Activated CD8-positive, alpha-beta memory T cell treated with anti-CD3 and anti-CD28 coated beads, Interleukin-2, amount 50 U/mL, for 4 hours (primary cell): ENCODE data around the gene FTO.

Experiments
- DNase-seq: peaks from one replicate; pipeline ENCODE4 v3.0.0-alpha.2; 2020

Gene FTO

DNA sequence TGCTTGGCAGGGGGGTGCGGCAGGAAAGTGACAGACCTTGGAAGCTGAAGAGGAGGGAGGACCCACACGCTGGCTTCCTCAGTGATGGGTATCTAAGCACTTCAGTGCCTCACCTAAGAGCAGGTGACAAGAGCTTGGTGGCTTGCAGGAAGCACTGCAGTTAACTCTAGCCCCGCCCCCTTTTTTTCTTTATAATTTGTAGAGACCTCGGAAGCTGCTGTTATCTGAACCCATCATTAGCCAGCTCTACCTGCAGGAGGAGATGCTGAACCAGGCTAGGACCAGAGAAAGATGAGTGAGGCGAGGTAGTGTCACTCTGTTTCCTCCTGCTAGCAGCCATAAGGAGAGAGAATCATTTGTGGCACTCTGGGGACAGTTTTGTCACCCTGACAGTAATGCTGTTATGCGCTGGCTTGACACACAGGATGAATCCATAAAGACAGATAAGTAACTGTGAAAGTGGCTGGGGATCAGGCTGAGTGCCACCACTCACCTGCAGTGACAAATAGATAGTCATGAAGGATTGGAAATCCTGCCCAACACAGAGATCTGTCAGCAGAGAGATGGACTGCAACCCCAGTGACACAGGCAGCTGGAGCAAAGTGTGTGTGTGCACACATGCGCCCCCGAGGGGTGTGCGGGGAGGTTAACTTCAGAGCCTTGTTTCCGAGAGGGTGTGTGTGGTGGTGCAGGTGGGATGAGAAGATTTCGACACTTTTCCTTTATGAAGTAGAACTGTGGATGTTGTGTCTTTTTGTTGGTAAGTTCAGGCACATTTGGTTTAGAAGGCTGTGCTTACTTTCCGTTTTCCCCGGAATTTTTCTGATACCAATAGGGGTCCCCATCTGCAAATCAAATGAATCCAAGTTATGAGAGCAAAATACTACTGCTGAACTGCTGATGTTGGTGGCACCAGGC is 358.7 kb downstream of the FTO start:
- no peak for DNase-seq

DNA sequence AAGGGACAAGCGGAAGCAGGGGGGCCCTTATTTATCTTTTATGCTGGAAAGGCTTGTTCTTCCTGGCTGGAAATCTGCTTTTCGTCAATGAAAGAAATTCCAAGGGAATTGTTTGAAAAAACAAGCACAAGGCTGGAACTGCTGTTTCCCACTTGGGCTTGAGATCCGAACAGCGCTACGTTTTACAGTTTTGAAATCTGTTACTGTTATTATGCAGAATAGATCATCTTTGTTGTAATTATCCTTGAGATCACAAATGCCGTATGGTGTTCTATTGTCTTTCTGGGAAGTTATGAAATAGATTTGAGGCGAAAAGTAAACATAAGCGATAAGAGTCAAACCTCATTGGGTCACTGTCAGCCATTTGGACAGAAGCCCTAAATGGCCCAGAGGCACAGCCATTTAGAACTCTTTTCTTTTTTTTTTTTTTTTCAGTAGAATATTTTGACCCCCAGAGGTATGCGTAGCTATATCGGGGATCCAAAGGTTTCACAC is 359.4 kb downstream of the FTO start:
- DNase-seq, result no peak

DNA sequence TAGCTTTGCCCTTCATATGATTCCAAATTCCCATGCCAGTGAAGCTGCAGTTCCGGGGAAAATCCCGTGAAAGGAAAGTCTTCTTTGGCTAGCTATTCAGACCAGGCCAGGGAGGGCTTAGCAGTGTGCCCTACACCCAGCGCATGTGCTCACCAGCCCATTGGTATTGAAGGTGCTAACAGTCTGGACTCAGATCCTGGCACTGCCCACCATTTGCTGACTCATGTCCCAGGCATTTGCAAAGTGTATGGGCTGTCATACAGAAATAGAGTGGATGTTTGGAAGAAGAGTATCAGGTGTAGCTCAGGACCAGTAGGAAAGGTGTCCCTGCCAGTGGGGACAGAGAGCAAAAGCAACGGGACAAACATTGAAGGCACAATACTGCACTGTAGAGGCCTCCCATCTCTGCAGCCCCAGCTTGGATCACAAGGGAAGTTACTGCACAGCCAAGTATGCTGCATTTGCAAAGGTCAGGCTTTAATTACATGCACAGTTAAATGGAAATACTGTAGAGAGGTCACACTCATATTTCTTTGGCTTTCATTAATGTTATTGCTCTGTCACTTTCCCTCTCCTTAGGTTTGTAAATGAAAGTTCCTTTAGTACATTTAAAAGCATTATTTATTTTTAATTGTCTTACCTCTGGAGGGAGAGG is 362.6 kb downstream of the FTO start:
- DNase-seq, result no peak

DNA sequence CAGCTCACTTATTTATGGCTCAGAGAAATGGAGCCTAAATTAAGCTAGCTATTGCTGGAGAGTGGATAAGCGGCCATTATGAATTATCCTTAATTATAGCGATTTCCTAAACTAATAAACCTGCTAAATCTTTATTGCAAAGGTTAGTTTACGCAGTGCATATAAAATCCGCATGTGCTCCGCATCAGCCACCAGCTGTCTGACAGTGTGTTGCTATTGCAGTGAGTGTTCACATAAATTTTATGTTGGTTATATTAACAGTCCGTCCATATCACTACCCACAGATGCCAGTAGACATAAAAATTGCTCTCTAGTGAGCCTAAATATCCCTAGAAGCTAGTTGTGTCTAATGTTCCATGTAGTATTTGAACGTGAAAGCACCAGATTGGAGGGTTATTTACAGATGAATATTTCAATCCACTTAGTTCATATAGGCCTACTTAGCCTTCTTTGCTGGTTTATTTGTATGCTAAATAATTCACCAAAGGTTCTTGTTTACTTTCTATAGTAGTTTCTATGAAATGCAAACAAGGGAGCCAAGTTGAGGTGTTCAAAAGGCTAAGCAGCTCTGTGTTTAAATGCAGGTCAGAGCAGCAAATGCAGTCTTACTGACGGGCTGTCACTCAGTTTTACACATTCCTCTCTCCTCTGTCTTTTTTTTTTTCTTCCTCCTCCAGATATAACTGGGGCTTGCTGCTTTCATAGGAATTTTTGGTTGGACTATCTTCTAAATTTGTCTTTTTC is 363.5 kb downstream of the FTO start:
- DNase-seq, result no peak

DNA sequence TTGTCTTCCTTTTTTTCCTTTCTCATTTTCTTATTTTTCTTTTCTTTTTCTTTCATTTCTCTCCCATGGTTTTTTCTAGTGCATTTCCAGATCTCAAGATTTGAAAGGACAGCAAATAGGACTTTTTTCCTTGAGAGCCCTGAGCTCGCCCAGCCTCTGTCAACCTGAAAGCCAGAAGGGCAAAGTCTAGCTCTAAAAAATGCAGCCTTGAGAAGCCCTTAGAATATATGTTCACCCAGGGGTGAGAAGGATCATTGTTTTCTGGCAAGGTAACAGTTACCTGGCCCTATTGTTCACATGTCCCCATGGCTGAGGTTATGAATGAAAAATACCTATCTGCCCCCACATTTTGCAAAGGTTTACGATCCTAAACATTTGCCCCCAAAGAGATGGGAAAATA is 364.3 kb downstream of the FTO start:
- no peak for DNase-seq

DNA sequence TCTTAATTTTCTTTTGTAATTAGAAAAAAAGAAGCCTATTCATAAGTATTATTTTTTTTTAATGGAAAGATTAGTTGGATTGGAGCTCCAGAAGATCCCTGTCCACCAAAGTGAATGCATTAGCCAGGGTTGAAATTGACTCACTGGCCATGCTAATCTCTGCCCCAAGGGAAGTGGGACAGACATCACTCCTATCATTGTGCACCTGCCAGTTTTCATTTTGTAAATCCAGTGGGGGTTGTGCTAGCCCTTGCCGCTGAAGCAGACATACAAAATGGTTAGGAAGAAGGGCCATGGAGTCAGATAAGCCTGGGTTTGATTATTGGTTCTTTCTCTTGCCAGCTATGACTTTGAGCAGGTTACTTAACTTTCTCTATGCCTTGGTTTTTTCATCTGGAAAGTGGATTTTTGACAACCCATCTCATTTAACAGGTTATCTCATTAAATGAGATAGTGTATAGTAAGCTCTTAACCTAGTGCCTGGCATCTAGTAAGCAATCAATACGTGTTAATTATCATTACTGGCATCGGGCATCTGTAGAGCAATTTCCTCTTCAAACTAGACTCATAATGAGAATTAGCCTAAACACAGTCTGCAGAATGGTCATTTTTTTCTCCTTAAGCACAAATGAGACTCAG is 365.8 kb downstream of the FTO start:
- DNase-seq, result no peak

DNA sequence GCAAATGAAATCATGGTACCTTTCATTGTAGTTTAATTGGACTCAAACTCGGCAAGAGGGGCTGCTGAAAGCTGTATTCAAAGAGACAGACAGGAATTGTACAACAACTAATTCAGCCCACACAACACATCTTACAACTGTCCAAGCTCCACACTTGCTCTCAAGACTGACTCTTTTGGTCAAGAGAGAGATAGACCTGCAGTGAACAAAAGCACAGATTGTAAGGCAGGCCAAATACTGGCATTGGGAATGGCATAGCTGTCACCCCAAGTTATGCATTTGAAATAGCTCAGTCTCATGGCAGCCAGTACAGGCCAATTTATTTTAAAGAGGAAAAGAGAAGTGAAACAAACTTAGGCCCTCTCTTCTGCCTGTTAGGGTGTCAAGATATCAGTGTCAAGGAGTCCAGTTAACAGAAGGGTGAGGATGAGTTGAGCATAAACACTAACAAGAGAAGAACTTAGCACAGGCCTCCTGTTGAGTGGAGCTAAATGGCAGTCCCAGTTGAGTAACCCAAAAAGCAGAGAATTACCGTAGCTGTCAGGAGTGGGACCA is 366.9 kb downstream of the FTO start:
- DNase-seq, result no peak

DNA sequence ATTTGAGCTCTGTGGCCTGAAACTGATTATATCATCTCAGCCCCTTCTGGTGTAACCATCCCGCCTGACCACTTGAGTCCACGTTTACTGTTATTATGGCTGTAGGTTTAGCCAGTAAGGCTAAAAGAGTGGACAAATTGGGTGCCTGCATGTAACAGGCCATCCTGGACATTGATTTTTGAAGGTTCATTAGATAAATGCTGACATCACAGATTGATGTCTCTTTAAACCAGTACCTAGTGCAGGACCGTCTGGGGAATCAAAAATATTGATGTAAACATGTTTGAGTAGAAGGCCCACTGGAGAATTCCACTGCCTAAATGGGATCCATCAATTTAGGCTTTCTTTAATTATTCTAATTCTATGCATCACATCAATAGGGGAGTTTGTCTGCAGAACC is 367.6 kb downstream of the FTO start:
- DNase-seq, result no peak

DNA sequence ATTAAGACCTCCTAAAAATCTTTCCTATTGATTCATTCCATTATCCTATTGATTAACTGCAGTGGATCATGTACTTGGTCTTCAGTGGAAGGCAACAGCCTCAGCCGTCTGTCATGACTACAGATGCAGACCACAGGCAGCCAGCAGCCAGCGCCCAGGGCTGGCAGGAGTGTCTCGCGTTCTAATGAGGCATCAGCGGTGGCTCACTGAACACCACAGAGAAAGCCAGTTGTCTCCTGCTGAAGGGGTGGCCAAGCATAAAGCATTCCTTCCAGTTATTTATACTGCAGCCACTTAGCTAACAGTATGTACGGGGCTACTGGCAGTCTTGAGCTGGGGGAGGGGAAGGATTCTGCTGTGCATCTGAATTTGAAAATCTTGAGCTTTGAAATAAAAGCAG is 368.3 kb downstream of the FTO start:
- DNase-seq, result no peak

DNA sequence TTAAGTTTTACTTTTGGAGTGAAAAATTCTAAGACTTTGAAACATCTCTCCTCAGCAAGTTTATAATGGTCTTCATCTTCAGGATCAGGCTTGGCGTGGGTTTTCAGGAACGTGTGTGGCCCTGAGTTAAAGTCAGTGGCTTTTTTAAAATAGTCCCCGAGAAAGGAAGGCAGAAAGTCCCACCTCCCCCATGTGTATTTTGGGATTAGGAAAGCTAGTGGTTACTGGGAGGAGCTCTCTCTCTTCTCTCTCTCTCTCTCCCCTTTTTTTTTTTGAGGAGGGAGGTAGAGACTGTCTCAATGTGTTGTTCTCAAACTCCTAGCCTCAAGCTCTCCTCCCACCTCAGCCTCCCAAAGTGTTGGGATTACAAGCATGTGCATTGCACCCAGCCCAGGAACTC is 369.4 kb downstream of the FTO start:
- DNase-seq, result no peak

DNA sequence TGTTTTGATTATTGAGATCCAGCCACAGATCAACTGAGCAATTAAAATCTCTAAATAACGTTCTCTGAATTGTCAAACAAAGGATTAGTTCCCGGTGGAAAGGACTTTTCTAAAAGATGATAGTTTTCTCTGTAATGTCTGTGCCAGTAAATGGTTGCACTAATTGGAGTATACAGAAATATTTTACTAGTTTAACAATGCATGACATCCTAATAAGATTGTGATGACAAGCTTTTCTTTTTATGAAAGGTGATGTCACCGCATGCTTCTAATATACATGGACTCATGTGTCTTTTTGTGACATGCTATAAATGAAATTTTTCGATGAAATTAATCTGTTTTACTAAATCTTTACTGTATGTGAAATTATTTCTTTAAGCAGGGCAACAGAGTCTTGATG is 371.5 kb downstream of the FTO start:
- DNase-seq, result no peak

DNA sequence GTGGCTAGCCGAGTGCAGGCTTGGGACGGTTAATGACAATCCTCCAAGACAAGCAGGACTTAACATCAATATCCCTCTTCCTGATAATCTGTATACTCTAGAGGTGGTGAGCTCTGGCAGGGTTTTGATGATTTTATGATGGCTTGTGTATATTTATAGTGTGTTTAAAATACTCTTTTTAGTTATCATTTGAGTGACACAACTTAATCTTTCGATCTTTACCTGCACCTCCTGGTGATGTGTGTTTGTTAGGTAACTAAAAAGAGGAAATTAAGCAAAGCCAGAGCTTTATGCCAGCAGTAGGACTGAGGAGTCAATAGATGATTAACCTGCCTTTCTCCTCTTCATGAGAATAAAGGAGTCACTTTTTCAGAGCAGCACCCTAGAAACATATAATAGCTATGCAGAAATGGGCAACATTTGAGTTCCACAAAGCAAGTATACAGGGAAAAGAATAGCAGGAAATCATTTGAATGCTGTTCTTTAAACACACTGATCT is 372.1 kb downstream of the FTO start:
- no peak for DNase-seq

DNA sequence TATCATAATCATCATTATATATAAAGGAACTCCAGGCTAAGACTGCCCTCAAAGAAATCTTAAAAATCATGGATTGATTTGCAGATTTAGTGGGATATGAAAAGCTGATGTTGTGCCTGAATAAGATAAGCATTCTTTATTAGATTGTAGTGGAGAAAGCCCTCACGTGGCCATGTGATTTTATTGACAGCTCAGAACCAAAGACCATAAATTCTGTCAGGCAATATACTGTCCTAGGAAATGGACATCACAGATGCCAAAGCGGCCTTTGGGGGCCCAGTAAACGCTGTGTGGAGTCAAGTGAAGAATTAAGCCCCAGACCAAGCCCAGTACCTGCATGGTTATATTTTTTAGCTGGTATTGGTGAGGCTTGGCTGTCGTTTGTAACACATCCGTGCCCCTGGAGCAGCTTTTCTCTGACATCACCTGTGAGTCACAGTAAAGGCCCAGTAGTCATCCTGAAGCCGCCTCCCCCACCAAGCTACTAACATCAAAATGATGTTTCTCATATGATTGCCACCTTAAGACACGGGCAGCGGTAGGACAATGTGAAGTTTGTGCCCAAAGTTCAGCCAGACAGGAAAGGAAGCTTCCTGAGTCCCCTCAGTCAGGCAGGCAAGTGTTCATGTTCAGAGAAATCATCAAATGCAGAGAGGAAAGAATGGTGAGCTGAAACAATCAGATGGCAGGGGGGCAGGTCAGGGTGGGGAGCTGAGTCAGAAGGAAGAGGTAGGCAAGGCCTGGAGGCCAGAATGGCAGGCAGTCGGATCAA is 373.3 kb downstream of the FTO start:
- no peak for DNase-seq

DNA sequence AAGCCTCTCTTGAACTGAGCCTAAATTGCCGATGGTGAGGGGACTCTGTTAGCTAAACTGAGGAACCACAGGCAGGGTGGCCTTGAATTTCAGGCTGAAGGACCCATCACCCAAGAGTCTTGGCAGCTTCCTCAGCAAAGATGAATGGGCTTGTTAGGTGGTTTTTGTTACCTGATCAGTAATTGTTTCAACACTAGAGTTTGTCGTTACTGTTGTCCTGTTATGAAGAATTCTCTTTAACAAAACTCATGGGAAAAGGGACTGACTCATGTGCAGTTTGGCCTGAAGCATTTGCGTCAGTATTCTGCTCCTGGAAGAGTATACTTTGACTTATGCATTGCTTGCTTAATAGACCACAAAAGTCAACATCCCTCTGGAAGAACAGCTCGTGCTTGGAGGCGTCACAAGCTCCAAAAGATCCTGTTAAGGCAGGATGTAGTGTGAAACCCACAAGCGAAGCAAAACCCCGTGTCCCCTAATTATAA is 376.6 kb downstream of the FTO start:
- DNase-seq, result no peak

DNA sequence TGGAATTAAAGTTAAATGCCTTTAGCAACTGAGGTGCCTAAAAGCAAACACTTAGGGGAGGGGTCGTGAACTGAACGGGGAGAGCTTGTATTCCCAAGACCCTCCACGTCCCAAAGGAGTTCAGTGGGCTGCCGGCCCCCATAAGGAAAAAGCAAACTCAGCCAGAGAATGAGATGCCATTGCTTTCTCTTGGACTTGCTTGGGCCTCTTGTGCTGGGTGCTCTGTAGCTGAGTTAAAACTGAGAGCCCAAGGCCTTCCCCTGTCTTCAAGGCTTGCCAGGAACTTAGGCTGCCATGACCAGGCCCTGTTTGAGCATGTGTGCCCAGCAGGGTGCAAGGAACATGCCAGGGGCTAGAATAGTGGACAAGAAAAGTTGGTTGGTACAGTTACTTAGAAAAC is 382.8 kb downstream of the FTO start:
- DNase-seq, result no peak

DNA sequence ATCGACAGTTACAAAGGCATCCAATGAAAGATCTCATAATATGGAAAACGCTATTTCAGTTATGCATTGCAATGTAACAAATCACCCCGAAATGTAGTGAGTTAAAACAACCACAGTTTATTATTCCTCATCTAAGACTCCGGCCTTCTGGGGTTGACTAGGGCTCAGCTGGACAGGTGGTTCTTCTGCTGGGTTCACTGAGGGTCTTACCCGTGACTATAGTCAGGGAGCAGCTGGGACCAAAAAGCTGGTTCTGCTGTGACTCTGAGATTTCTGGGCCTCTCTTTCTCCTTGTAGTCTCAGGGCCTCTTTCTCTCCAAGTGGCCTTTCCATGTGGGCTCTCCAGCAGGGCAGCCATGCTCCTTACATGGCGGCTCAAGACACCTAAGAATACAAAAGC is 386.6 kb downstream of the FTO start:
- DNase-seq, result no peak

DNA sequence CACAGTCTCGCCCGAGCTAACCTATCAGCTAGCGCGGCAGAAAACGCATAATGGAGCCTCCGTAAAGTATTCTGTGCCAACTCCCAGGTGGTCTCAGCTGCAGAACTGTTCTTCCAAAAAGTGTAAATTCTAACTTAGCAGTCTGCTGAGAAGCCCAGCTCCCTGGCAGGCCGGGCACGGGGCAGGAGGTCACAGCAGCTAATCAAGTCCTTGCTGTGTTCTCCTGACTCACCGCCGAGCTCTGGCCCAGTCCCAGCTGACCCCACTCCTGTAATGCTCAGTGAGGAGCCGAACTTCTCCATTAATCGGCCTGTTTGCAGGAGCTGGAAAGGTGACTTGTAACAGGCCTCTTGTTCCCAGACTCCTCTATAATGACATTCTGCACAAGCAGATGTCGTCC is 389.3 kb downstream of the FTO start:
- DNase-seq, result no peak

DNA sequence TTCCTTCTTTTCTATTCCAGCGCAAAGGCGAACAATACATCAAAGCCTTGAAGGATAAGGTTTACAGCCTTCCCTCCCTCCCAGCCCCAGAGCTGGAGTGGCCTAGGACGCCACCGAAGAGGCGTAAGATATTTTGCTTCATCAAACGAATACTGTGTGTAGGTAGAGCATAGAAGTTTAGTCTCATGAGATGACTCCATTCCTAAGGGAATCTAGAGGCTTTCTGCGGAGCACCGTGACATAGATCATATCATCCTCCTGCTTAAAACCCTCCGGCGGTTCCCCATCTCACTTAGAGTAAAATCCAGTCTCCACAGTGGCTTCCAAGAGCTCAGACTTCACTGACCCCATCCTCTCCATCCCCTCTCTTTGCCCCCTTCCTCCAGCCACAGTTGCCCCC is 390.7 kb downstream of the FTO start:
- no peak for DNase-seq

DNA sequence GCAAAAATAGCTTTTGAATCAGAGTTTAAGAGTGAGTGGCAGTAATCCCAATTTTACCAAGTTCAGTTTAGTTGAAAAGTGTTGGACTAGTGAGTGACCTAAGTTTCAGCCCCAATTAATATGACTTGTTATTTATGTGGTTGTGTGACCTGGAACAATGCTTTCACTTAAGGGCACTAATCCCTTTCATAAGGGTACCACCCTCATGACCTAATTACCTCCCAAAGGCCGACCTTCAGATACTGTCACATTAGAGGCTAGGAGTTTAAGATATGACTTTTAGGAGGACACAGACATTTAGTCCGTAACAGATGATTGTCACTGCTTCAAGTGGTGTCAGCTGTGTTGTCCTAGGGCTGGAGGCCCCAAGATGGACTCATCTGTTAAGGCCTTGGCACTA is 392.7 kb downstream of the FTO start:
- DNase-seq, result no peak

DNA sequence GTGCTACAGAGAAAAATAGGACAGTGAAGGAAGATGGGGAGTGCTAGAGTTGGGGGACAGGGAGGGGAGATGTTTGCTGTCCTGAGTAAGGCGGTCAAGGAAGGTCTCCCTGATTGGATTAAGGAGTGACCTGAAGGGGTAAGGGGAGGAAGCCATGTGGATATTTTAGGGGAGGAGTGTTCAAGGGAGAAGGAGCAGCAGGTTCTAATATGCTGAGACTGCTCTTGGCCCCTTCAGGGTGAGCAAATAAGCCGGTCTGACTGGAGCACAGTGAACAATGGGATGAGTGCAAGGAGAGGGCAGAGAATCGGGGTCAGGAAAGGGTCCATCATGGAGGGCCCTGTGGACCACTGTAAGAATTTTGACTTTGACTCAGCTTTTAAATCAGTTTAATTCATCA is 393.8 kb downstream of the FTO start:
- no peak for DNase-seq

DNA sequence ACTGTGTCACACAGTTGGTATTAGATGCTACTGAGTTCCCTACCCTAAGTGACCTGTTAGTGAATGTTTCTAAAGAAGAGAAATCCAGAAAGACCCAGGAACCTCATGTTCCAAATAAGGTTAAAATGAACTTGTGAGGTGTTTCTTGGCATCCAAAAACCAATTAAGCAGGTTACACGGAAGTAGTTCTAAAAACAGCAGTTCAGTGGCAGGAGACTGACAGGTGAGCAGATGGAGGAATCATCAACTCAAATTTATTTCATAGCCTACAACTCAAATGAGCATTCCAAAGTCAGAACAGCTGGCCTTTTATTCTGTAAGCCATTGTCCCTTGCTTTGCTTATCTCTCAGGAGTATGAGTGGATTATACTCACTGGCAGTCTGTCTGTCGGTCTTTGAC is 394.3 kb downstream of the FTO start:
- DNase-seq, result no peak

DNA sequence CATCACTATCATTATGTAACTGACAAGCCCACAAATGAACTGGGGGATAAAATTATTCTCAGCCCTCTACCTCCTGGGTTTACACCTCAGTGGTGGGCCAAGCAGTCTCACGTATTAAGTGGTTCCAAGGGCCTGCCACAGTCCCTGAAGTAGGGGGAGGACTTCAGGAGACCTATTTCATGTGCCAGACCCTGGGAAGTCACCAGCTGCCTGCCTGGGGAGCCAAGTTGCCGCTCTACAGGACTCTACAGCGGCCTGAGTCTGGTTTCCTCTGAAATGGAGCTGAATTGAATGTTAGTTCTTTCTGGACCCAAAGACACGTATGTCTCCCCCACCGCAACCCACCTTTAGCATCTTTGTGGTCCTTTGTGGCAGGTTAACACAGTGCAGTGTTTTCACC is 395.7 kb downstream of the FTO start:
- DNase-seq, result no peak
